ENCODE measurements around the gene PAQR9.

DNA sequence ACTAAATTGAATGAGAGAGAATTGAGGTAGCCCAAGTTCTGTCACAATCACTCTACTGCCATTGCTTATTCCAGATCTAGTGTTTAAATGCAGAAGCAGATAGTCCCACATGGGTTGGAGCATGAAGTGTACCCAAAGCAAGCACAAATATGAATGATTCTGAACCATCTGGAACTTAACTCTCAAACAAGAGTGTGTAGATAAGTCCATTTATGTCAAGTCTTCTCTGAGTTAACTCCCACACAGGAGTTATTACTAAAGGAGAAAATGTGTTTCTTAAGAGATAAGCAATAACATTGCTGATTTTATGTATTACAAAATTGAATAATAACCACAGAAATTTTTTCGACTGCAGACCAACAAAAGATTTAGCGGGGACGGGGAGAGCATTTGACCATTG is 33.6 kb downstream of the PAQR9 start:
- TF ChIP-seq, protein P1, sequence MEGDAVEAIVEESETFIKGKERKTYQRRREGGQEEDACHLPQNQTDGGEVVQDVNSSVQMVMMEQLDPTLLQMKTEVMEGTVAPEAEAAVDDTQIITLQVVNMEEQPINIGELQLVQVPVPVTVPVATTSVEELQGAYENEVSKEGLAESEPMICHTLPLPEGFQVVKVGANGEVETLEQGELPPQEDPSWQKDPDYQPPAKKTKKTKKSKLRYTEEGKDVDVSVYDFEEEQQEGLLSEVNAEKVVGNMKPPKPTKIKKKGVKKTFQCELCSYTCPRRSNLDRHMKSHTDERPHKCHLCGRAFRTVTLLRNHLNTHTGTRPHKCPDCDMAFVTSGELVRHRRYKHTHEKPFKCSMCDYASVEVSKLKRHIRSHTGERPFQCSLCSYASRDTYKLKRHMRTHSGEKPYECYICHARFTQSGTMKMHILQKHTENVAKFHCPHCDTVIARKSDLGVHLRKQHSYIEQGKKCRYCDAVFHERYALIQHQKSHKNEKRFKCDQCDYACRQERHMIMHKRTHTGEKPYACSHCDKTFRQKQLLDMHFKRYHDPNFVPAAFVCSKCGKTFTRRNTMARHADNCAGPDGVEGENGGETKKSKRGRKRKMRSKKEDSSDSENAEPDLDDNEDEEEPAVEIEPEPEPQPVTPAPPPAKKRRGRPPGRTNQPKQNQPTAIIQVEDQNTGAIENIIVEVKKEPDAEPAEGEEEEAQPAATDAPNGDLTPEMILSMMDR (IDR thresholded peaks at IDR 0.05) = no peak
- TF ChIP-seq POLR2A (IDR thresholded peaks at IDR 0.05) (no peak), POLR2AphosphoS5 (IDR thresholded peaks at IDR 0.05) (no peak)
